Epithelial cell of prostate (primary cell): Measurements from ENCODE around the gene SLC44A2.
"Not testable (repeated sequence)": the region's sequence is repeated elsewhere in the genome, so short reads cannot be mapped to it uniquely, and the experiment has no call there.

Experiments used
- DNase-seq: peaks from one replicate; pipeline ENCODE4 v3.0.0-alpha.2; 2011; ENCODE audit warnings: low read depth, low spot score
- H3K27ac ChIP-seq: fragments of 450-650 bp; 2 replicates; pipeline ENCODE4 v1.5.1; 2017; ENCODE audit warnings: mild to moderate bottlenecking

The SLC44A2 gene

GRCh38 chr19:10644260-10645007 lies 19.1 kb downstream of the SLC44A2 start:
- no peak for DNase-seq
- H3K27ac ChIP-seq: peak overlapping the region; percentile 25

- H3K27ac ChIP-seq: no peak overlapping the region
- no peak for DNase-seq
Observed at GRCh38 chr19:10646456-10647159, 21.3 kb downstream of the SLC44A2 start.

GRCh38 chr19:10648360-10648759 lies 23.0 kb downstream of the SLC44A2 start:
- no peak for DNase-seq
- no peak overlapping the region for H3K27ac ChIP-seq

- no peak overlapping the region for H3K27ac ChIP-seq
- DNase-seq: no peak
Observed at GRCh38 chr19:10651851-10652250, 26.5 kb downstream of the SLC44A2 start.

GRCh38 chr19:10653482-10653731 lies 28.1 kb downstream of the SLC44A2 start:
- peak overlapping the region; percentile 96 for H3K27ac ChIP-seq
- DNase-seq: no peak

- H3K27ac ChIP-seq: peak within 1 kb of the TSS; percentile 96
- DNase-seq: peak; percentile 100
Observed at GRCh38 chr19:10653732-10654609, 28.6 kb downstream of the SLC44A2 start, which contains the start of gene ILF3. Gene ILF3, plus strand, starts transcription at chr19:10654346. Its CDS starts 16,260 bp downstream, at chr19:10670606.

- H3K27ac ChIP-seq: peak overlapping the region; percentile 96
- no peak for DNase-seq
Observed at GRCh38 chr19:10654610-10655456, 29.5 kb downstream of the SLC44A2 start.

GRCh38 chr19:10655457-10656312 lies 30.3 kb downstream of the SLC44A2 start:
- peak overlapping the region; percentile 96 for H3K27ac ChIP-seq
- DNase-seq: no peak

GRCh38 chr19:10660346-10660745 lies 35.0 kb downstream of the SLC44A2 start:
- H3K27ac ChIP-seq: peak overlapping the region; percentile 64
- DNase-seq: no peak

- peak overlapping the region; percentile 64 for H3K27ac ChIP-seq
- no peak for DNase-seq
Observed at GRCh38 chr19:10661946-10662345, 36.6 kb downstream of the SLC44A2 start.

GRCh38 chr19:10662384-10663251 lies 37.3 kb downstream of the SLC44A2 start:
- H3K27ac ChIP-seq: peak overlapping the region; percentile 64
- no peak for DNase-seq

- H3K27ac ChIP-seq, DNase-seq: not testable (repeated sequence)
Observed at GRCh38 chr19:10663252-10663563, 37.9 kb downstream of the SLC44A2 start.

- H3K27ac ChIP-seq: no peak overlapping the region
- DNase-seq: no peak
Observed at GRCh38 chr19:10667867-10668266, 42.5 kb downstream of the SLC44A2 start.

GRCh38 chr19:10669246-10669645 lies 43.9 kb downstream of the SLC44A2 start:
- no peak for DNase-seq
- H3K27ac ChIP-seq: peak overlapping the region; percentile 1

GRCh38 chr19:10670182-10670581 lies 44.8 kb downstream of the SLC44A2 start:
- no peak for DNase-seq
- no peak overlapping the region for H3K27ac ChIP-seq

GRCh38 chr19:10670876-10671804 lies 45.8 kb downstream of the SLC44A2 start:
- no peak for DNase-seq
- no peak overlapping the region for H3K27ac ChIP-seq

- H3K27ac ChIP-seq: not testable (repeated sequence)
Observed at GRCh38 chr19:10671922-10672321, 46.6 kb downstream of the SLC44A2 start.

More at GRCh38 chr19:10671922-10672321, 46.6 kb downstream of the SLC44A2 start:
- DNase-seq: not testable (repeated sequence)
